HepG2 (cell line): Measurements from ENCODE around the gene CYTH1. TPM values are rescaled to one million over a fixed set of nuclear protein-coding genes. Genes with fewer than 3 reads are reported as not detected.

Experiments
- PREB ChIP-seq: sonication (generic); formaldehyde crosslinking; IDR thresholded peaks from 2 replicates; pipeline ENCODE4 v1.4.0; 2020; ENCODE audit warnings: missing genetic modification reagents
- ZBTB38 ChIP-seq: sonication (generic); formaldehyde crosslinking; IDR thresholded peaks from 2 replicates; pipeline ENCODE4 v1.5.1; 2020; ENCODE audit warnings: mild to moderate bottlenecking, missing genetic modification reagents
- ZNF431 ChIP-seq: sonication (generic); formaldehyde crosslinking; IDR thresholded peaks from 2 replicates; pipeline ENCODE4 v1.9.0; 2022; ENCODE audit warnings: missing genetic modification reagents, low read depth, mild to moderate bottlenecking, borderline replicate concordance
- ZNF687 ChIP-seq: sonication (generic); formaldehyde crosslinking; IDR thresholded peaks from 2 replicates; pipeline ENCODE4 v1.5.1; 2020; ENCODE audit warnings: mild to moderate bottlenecking, missing genetic modification reagents, moderate library complexity
- polyA plus RNA-seq, 8 experiments: library from polyadenylated mRNA; depleted of rRNA in 3 of 8; stranded (reverse) in 7 of 8; unstranded in 1 of 8; fragments of >200 nt; fragmentation: Illumina TruSeq in 4 of 8; extraction: Trizol in 4 of 8; gene quantifications; 2 replicates each; pipeline versions ENCODE4 v1.2.1 to v1.2.3, GENCODE V29; 2011 to 2016; ENCODE audit warnings: low read depth in 4 of 8, missing spikeins in 1 of 8, mixed read lengths in 1 of 8; ENCODE audit not compliant: insufficient read depth in 1 of 8
- total RNA-seq, 5 experiments: library from RNA; depleted of rRNA; stranded (reverse); fragments of >200 nt; fragmentation: Illumina TruSeq; extraction: Trizol; gene quantifications; 2 replicates each; pipeline ENCODE4 v1.2.3, GENCODE V29; 2016; ENCODE audit warnings: low read depth in 1 of 5
- TF ChIP-seq, protein P1 (sequence below): sonication (generic); formaldehyde crosslinking; IDR thresholded peaks from 2 replicates; pipeline ENCODE4 v1.9.0; 2021; ENCODE audit warnings: mild to moderate bottlenecking, missing genetic modification reagents

CYTH1 gene
- total and polyA plus RNA-seq, 2 of the 13 experiments (the other 11 are each of a cell fraction or from before 2014, with no cell fraction given): 20.1 to 48.9 TPM

- TF ChIP-seq, protein P1, sequence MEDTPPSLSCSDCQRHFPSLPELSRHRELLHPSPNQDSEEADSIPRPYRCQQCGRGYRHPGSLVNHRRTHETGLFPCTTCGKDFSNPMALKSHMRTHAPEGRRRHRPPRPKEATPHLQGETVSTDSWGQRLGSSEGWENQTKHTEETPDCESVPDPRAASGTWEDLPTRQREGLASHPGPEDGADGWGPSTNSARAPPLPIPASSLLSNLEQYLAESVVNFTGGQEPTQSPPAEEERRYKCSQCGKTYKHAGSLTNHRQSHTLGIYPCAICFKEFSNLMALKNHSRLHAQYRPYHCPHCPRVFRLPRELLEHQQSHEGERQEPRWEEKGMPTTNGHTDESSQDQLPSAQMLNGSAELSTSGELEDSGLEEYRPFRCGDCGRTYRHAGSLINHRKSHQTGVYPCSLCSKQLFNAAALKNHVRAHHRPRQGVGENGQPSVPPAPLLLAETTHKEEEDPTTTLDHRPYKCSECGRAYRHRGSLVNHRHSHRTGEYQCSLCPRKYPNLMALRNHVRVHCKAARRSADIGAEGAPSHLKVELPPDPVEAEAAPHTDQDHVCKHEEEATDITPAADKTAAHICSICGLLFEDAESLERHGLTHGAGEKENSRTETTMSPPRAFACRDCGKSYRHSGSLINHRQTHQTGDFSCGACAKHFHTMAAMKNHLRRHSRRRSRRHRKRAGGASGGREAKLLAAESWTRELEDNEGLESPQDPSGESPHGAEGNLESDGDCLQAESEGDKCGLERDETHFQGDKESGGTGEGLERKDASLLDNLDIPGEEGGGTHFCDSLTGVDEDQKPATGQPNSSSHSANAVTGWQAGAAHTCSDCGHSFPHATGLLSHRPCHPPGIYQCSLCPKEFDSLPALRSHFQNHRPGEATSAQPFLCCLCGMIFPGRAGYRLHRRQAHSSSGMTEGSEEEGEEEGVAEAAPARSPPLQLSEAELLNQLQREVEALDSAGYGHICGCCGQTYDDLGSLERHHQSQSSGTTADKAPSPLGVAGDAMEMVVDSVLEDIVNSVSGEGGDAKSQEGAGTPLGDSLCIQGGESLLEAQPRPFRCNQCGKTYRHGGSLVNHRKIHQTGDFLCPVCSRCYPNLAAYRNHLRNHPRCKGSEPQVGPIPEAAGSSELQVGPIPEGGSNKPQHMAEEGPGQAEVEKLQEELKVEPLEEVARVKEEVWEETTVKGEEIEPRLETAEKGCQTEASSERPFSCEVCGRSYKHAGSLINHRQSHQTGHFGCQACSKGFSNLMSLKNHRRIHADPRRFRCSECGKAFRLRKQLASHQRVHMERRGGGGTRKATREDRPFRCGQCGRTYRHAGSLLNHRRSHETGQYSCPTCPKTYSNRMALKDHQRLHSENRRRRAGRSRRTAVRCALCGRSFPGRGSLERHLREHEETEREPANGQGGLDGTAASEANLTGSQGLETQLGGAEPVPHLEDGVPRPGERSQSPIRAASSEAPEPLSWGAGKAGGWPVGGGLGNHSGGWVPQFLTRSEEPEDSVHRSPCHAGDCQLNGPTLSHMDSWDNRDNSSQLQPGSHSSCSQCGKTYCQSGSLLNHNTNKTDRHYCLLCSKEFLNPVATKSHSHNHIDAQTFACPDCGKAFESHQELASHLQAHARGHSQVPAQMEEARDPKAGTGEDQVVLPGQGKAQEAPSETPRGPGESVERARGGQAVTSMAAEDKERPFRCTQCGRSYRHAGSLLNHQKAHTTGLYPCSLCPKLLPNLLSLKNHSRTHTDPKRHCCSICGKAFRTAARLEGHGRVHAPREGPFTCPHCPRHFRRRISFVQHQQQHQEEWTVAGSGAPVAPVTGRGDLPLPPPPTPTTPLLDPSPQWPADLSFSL (CRISPR knock-in tag): peak; percentile 4; the same call in 1 of the 2 replicates
- 0 out of 2 replicates have a peak, but pooled peaks have one; percentile 25 for TF ChIP-seq ZBTB38 (CRISPR knock-in tag)
- 0 out of 2 replicates have a peak, but pooled peaks have one; percentile 36 for TF ChIP-seq ZNF431 (CRISPR knock-in tag)
- TF ChIP-seq PREB: no peak
- peak; percentile 22; the same call in 1 of the 2 replicates for TF ChIP-seq ZNF687 (CRISPR knock-in tag)
These were observed 140.4 kb downstream of the CYTH1 start (continued) for GRCh38 chr17:78641666-78642065.
